Measurements from ENCODE around the gene TRPM2.

Gene TRPM2

GRCh38 chr21:44310628-44311507 is 42.6 kb upstream of the TRPM2 start:
- DNase-seq (ENCODE audit: low read depth), result no peak
- TF ChIP-seq POLR2A (IDR thresholded peaks at IDR 0.05; ENCODE audit: extremely low read depth, insufficient read length) (no peak), MYC (IDR thresholded peaks at IDR 0.05; ENCODE audit: low read depth, low read length) (no peak), CTCF (IDR thresholded peaks at IDR 0.05; ENCODE audit: low read depth, low read length) (no peak)
- TF ChIP-seq, protein P1, sequence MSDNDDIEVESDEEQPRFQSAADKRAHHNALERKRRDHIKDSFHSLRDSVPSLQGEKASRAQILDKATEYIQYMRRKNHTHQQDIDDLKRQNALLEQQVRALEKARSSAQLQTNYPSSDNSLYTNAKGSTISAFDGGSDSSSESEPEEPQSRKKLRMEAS (IDR thresholded peaks at IDR 0.05; ENCODE audit: low read depth, low read length), result no peak
- no peak overlapping the region for H3K4me3 ChIP-seq (ENCODE audit: low read depth, low read length)

- DNase-seq (ENCODE audit: low read depth), result no peak
- no peak overlapping the region for H3K4me3 ChIP-seq (ENCODE audit: low read depth, low read length)
- TF ChIP-seq CTCF (IDR thresholded peaks at IDR 0.05; ENCODE audit: low read depth, low read length) (no peak), POLR2A (IDR thresholded peaks at IDR 0.05; ENCODE audit: extremely low read depth, insufficient read length) (no peak), MYC (IDR thresholded peaks at IDR 0.05; ENCODE audit: low read depth, low read length) (no peak)
- TF ChIP-seq, protein P1 (IDR thresholded peaks at IDR 0.05; ENCODE audit: low read depth, low read length), result no peak
These were observed 41.3 kb upstream of the TRPM2 start for GRCh38 chr21:44312089-44312488.

DNA sequence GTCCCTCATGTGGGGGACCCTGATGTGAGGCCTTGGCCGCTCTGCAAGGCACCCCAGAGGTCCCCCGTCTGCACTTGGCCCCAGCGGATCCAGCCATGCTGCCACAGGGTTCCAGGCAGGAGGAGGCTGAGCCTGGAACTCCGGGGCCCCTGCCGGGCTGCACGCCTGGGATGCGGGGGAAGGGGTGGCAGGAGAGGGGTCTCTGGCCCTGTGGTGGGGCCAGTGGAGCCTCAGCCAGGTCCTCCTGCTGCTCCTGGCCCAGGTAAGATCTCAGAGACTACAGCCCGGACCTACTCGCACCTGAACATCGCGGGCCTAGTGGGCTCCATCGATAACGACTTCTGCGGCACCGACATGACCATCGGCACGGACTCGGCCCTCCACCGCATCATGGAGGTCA is 40.7 kb upstream of the TRPM2 start:
- no peak for DNase-seq (ENCODE audit: low read depth)
- H3K4me3 ChIP-seq (ENCODE audit: low read depth, low read length), result no peak overlapping the region
- TF ChIP-seq CTCF (IDR thresholded peaks at IDR 0.05; ENCODE audit: low read depth, low read length), result no peak

GRCh38 chr21:44313451-44313850 is 40.0 kb upstream of the TRPM2 start:
- no peak for DNase-seq (ENCODE audit: low read depth)
- H3K4me3 ChIP-seq (ENCODE audit: low read depth, low read length), result no peak overlapping the region
- no peak for TF ChIP-seq CTCF (IDR thresholded peaks at IDR 0.05; ENCODE audit: low read depth, low read length)
- no peak for TF ChIP-seq MYC (IDR thresholded peaks at IDR 0.05; ENCODE audit: low read depth, low read length)

- H3K4me3 ChIP-seq (ENCODE audit: low read depth, low read length), result no peak overlapping the region
These were observed 39.3 kb upstream of the TRPM2 start for GRCh38 chr21:44314128-44314527.

More at GRCh38 chr21:44314128-44314527, 39.3 kb upstream of the TRPM2 start:
- no peak for DNase-seq (ENCODE audit: low read depth)
- no peak for TF ChIP-seq CTCF (IDR thresholded peaks at IDR 0.05; ENCODE audit: low read depth, low read length)
- TF ChIP-seq, protein P1 (IDR thresholded peaks at IDR 0.05; ENCODE audit: low read depth, low read length), result no peak
- no peak for TF ChIP-seq MYC (IDR thresholded peaks at IDR 0.05; ENCODE audit: low read depth, low read length)
- no peak for TF ChIP-seq POLR2A (IDR thresholded peaks at IDR 0.05; ENCODE audit: extremely low read depth, insufficient read length)

Measured in NB4 (cell line).